H1 (cell line): ENCODE measurements around the gene TTC27. TPM values are rescaled to one million over a fixed set of nuclear protein-coding genes. Genes with fewer than 3 reads are reported as not detected.

ENCODE experiments used
- CTCF ChIA-PET: fragments of 300-600 bp; sonication (Branson Sonifier 250); formaldehyde crosslinking; loops from one replicate; lab custom pipeline; 2021; ENCODE audit not compliant: partially characterized antibody; lab: Charles Lee
- POLR2A ChIA-PET: fragments of 300-600 bp; sonication (Branson Sonifier 250); formaldehyde crosslinking; loops from one replicate; lab custom pipeline; 2021; ENCODE audit warnings: inconsistent platforms; ENCODE audit not compliant: partially characterized antibody; lab: Charles Lee
- DNase-seq, 2 experiments: peaks; one replicate each; pipeline versions ENCODE4 v3.0.0 to v3.0.0-alpha.2; 2010 to 2022; ENCODE audit warnings: low spot score in 2 of 2, low read depth in 1 of 2, mixed read lengths in 1 of 2
- FAIRE-seq: peaks from 2 replicates; lab custom pipeline; 2011; peaks lifted over from hg19 to GRCh38; lab: Jason Lieb, UNC
- H2AFZ ChIP-seq: 2 replicates; pipeline ENCODE4 v1.8.1; 2012; ENCODE audit warnings: low read length, inconsistent platforms
- H2AK5ac ChIP-seq: 2 replicates; pipeline ENCODE4 v1.6.1; 2013; ENCODE audit warnings: low read depth, low read length
- H2BK120ac ChIP-seq: replicated peaks from 2 replicates; pipeline ENCODE3; 2013; ENCODE audit warnings: low read depth, low read length, inconsistent platforms
- H2BK12ac ChIP-seq: 2 replicates; pipeline ENCODE4 v1.6.1; 2013; ENCODE audit warnings: low read depth, low read length
- H2BK15ac ChIP-seq: 2 replicates; pipeline ENCODE4 v1.6.1; 2013; ENCODE audit warnings: low read length
- H2BK20ac ChIP-seq: 2 replicates; pipeline ENCODE4 v1.6.1; 2013; ENCODE audit warnings: low read length
- H2BK5ac ChIP-seq: 2 replicates; pipeline ENCODE4 v1.6.1; 2013; ENCODE audit warnings: low read depth, low read length
- H3K14ac ChIP-seq: 2 replicates; pipeline ENCODE4 v1.6.1; 2013; ENCODE audit warnings: inconsistent platforms; ENCODE audit not compliant: insufficient read length
- H3K18ac ChIP-seq: 2 replicates; pipeline ENCODE4 v1.6.1; 2013; ENCODE audit warnings: low read length; ENCODE audit errors: extremely low read depth
- H3K23ac ChIP-seq: 2 replicates; pipeline ENCODE4 v1.6.1; 2013; ENCODE audit warnings: inconsistent platforms; ENCODE audit not compliant: insufficient read length
- H3K23me2 ChIP-seq: 2 replicates; pipeline ENCODE4 v1.6.1; 2013; ENCODE audit warnings: low read depth, low read length
- H3K27ac ChIP-seq: 2 replicates; pipeline ENCODE4 v1.6.1; 2011; ENCODE audit warnings: low read depth, low read length, inconsistent platforms
- H3K27me3 ChIP-seq, 4 experiments: replicated peaks in 1 of 4; 1 replicate in 1 of 4; 2 replicates in 3 of 4; pipeline versions ENCODE4 v1.6.1 to v1.8.1; 2011 to 2013; ENCODE audit warnings: low read length in 3 of 4, mild to moderate bottlenecking in 3 of 4, inconsistent platforms in 2 of 4, mixed read lengths in 2 of 4, moderate library complexity in 1 of 4; ENCODE audit not compliant: control insufficient read depth in 3 of 4, insufficient read depth in 3 of 4; ENCODE audit errors: extremely low read depth in 1 of 4
- H3K36me3 ChIP-seq, 4 experiments: 2 replicates each; pipeline versions ENCODE4 v1.6.1 to v1.8.1; 2011 to 2013; ENCODE audit warnings: mild to moderate bottlenecking in 4 of 4, low read length in 3 of 4, moderate library complexity in 2 of 4, control low read depth in 1 of 4, inconsistent platforms in 1 of 4; ENCODE audit not compliant: insufficient read depth in 4 of 4, control insufficient read depth in 2 of 4
- H3K4ac ChIP-seq: replicated peaks from 2 replicates; pipeline ENCODE3; 2013; ENCODE audit warnings: low read length, low read depth, mixed read lengths, inconsistent platforms; ENCODE audit not compliant: insufficient read length
- H3K4me1 ChIP-seq, 4 experiments: replicated peaks in 1 of 4; 1 replicate in 1 of 4; 2 replicates in 3 of 4; pipeline versions ENCODE4 v1.6.1 to v1.8.1; 2011 to 2013; ENCODE audit warnings: low read length in 3 of 4, inconsistent platforms in 2 of 4, mixed read lengths in 1 of 4; ENCODE audit not compliant: insufficient read depth in 4 of 4, control insufficient read depth in 3 of 4
- H3K4me2 ChIP-seq, 2 experiments: 2 replicates each; pipeline versions ENCODE4 v1.6.1 to v1.8.1; 2011 to 2013; ENCODE audit warnings: low read depth in 2 of 2, low read length in 2 of 2, control low read depth in 1 of 2, inconsistent platforms in 1 of 2, mild to moderate bottlenecking in 1 of 2; ENCODE audit not compliant: insufficient read depth in 1 of 2
- H3K4me3 ChIP-seq, 4 experiments: fragments of 200-600, 300-600 bp in 1 of 4; sonication (generic), shearing (Covaris generic), sonication (Bioruptor Twin) in 1 of 4; 2 replicates each; pipeline versions ENCODE4 v1.5.1 to v1.8.1; 2011 to 2016; ENCODE audit warnings: low read length in 4 of 4, low read depth in 3 of 4, control low read depth in 2 of 4, inconsistent platforms in 2 of 4, mild to moderate bottlenecking in 2 of 4, mixed read lengths in 1 of 4, moderate library complexity in 1 of 4; ENCODE audit not compliant: insufficient read depth in 2 of 4; ENCODE audit errors: extremely low read depth in 1 of 4
- H3K56ac ChIP-seq: replicated peaks from 2 replicates; pipeline ENCODE3; 2013; ENCODE audit warnings: low read depth, mild to moderate bottlenecking, mixed read lengths, low read length, inconsistent platforms; ENCODE audit not compliant: insufficient read length
- H3K79me1 ChIP-seq: 2 replicates; pipeline ENCODE4 v1.6.1; 2013; ENCODE audit warnings: low read depth, low read length, control low read depth
- H3K79me2 ChIP-seq, 2 experiments: 2 replicates each; pipeline versions ENCODE4 v1.6.1 to v1.8.1; 2012 to 2013; ENCODE audit warnings: low read length in 2 of 2, mild to moderate bottlenecking in 2 of 2, inconsistent platforms in 1 of 2; ENCODE audit not compliant: insufficient read depth in 2 of 2, control insufficient read depth in 1 of 2
- H3K9ac ChIP-seq, 4 experiments: replicated peaks in 1 of 4; 1 replicate in 1 of 4; 2 replicates in 3 of 4; pipeline versions ENCODE4 v1.6.1 to v1.8.1; 2011 to 2013; ENCODE audit warnings: low read depth in 3 of 4, low read length in 3 of 4, control low read depth in 2 of 4, mild to moderate bottlenecking in 2 of 4, moderate library complexity in 2 of 4, inconsistent platforms in 1 of 4; ENCODE audit errors: extremely low read depth in 1 of 4
- H3K9me3 ChIP-seq, 2 experiments: 2 replicates each; pipeline versions ENCODE4 v1.6.1 to v1.8.1; 2012 to 2013; ENCODE audit warnings: mild to moderate bottlenecking in 2 of 2, moderate library complexity in 2 of 2, control low read depth in 1 of 2, inconsistent platforms in 1 of 2, low read depth in 1 of 2, low read length in 1 of 2, mixed read lengths in 1 of 2; ENCODE audit not compliant: insufficient read depth in 2 of 2
- H4K20me1 ChIP-seq, 2 experiments: replicated peaks in 1 of 2; 2 replicates each; pipeline versions ENCODE3 to v1.8.1; 2011 to 2013; ENCODE audit warnings: inconsistent platforms in 2 of 2, low read length in 2 of 2, mild to moderate bottlenecking in 1 of 2; ENCODE audit not compliant: insufficient read depth in 2 of 2, control insufficient read depth in 1 of 2
- H4K5ac ChIP-seq: 2 replicates; pipeline ENCODE4 v1.6.1; 2013; ENCODE audit warnings: low read length, low read depth, mixed read lengths, inconsistent platforms; ENCODE audit not compliant: insufficient read length
- H4K8ac ChIP-seq: 2 replicates; pipeline ENCODE4 v1.8.0; 2013; ENCODE audit warnings: mild to moderate bottlenecking, moderate library complexity, low read length, inconsistent platforms; ENCODE audit not compliant: insufficient read depth; ENCODE audit errors: extremely low read depth
- H4K91ac ChIP-seq: replicated peaks from 2 replicates; pipeline ENCODE3; 2013; ENCODE audit warnings: low read length, mixed read lengths, inconsistent platforms; ENCODE audit not compliant: insufficient read length
- CTCF ChIP-seq, 3 experiments: IDR thresholded peaks; 1 replicate in 2 of 3; 2 replicates in 1 of 3; pipeline versions ENCODE4 v1.5.1 to v1.6.1; 2011; ENCODE audit warnings: low read length in 3 of 3, mild to moderate bottlenecking in 3 of 3, inconsistent platforms in 2 of 3, low read depth in 1 of 3, moderate library complexity in 1 of 3; ENCODE audit not compliant: insufficient read depth in 1 of 3; ENCODE audit errors: control extremely low read depth in 1 of 3
- RAD21 ChIP-seq, 2 experiments: IDR thresholded peaks in 1 of 2; conservative IDR thresholded peaks in 1 of 2; 2 replicates each; pipeline ENCODE4 v1.6.1; 2011; ENCODE audit warnings: low read depth in 2 of 2, low read length in 2 of 2, improper control_type of control experiment in 1 of 2, inconsistent platforms in 1 of 2, mild to moderate bottlenecking in 1 of 2, moderate library complexity in 1 of 2
- TAF1 ChIP-seq: IDR thresholded peaks from 2 replicates; pipeline ENCODE4 v1.6.1; 2011; ENCODE audit warnings: mild to moderate bottlenecking, low read depth, low read length
- USF2 ChIP-seq: IDR thresholded peaks from 2 replicates; pipeline ENCODE4 v1.6.1; 2011; ENCODE audit warnings: low read length, improper control_type of control experiment
- polyA plus RNA-seq, 7 experiments: library from polyadenylated mRNA; depleted of rRNA in 3 of 7; stranded (reverse) in 5 of 7; unstranded in 2 of 7; fragments of >200 nt in 5 of 7; fragments of 200-250 nt in 2 of 7; gene quantifications; 1 replicate in 5 of 7; 2 replicates in 1 of 7; 4 replicates in 1 of 7; pipeline versions ENCODE4 v1.2.1 to v1.2.3, GENCODE V29; 2011 to 2013; ENCODE audit warnings: missing spikeins in 2 of 7, mixed read lengths in 2 of 7
- total RNA-seq: library from RNA; stranded (reverse); fragmentation: NEBNext Ultra II Directional; extraction: Animal tissue kit (Norgen Biotek cat#: 25700); gene quantifications from 2 replicates; pipeline ENCODE4 v1.2.1, GENCODE V29; 2021
- TF ChIP-seq, protein P1 (sequence below): IDR thresholded peaks from 2 replicates; pipeline ENCODE4 v1.6.1; 2012; ENCODE audit warnings: inconsistent platforms

Gene TTC27
- total and polyA plus RNA-seq, 2 of the 8 experiments (the other 6 are each of a cell fraction or from before 2014, with no cell fraction given) = 13.8 to 29.1 TPM

- no peak overlapping the region for H4K91ac ChIP-seq
- no peak overlapping the region for H2BK120ac ChIP-seq
- no peak overlapping the region for H3K4me2 ChIP-seq
- H3K9ac ChIP-seq = no peak overlapping the region
- H3K23me2 ChIP-seq = no peaks in the 10 kb centered on the region
- H4K5ac ChIP-seq = no peak overlapping the region
- H4K8ac ChIP-seq = no peak overlapping the region
- H3K4me3 ChIP-seq = no peak overlapping the region
- ChIA-PET POLR2A (no interaction called here), CTCF (interaction anchor here (1.0 to 1.3 kb wide), 4 partner anchors 16 to 159 kb away, joined by 3 to 4 read pairs (median 3); no protein-coding TSS in a partner anchor)
- no peak overlapping the region for H3K27ac ChIP-seq
- TF ChIP-seq, protein P1, sequence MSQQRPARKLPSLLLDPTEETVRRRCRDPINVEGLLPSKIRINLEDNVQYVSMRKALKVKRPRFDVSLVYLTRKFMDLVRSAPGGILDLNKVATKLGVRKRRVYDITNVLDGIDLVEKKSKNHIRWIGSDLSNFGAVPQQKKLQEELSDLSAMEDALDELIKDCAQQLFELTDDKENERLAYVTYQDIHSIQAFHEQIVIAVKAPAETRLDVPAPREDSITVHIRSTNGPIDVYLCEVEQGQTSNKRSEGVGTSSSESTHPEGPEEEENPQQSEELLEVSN = no peak
- TF ChIP-seq TAF1 (no peak), CTCF (IDR thresholded peaks at IDR 0.05; ENCODE audit: control extremely low read depth in 1 of 3, insufficient read depth in 1 of 3, low read depth in 1 of 3, low read length in 3 of 3) (peak in 1 of 3 experiments; percentile 22; a peak in 1 of 4 replicates), USF2 (no peak), RAD21 (IDR thresholded peaks at IDR 0.05 in 1 of 2, conservative IDR thresholded peaks at IDR 0.05 in 1 of 2; ENCODE audit: low read depth in 2 of 2, low read length in 2 of 2) (peak in 1 of 2 experiments; percentile 6; a peak in 1 of 4 replicates)
- no peak overlapping the region for H2BK12ac ChIP-seq
- no peak overlapping the region for H3K4ac ChIP-seq
- H3K79me2 ChIP-seq = no peaks in the 10 kb centered on the region
- H3K23ac ChIP-seq = no peak overlapping the region
- no peaks in the 10 kb centered on the region for H4K20me1 ChIP-seq
- no peaks in the 10 kb centered on the region; a peak in 1 of 8 replicates for H3K36me3 ChIP-seq
- H3K79me1 ChIP-seq = no peaks in the 10 kb centered on the region
- no peaks in the 10 kb centered on the region for H3K4me1 ChIP-seq
- no peak overlapping the region for H3K18ac ChIP-seq
- H2BK15ac ChIP-seq = no peak overlapping the region
- no peaks in the 10 kb centered on the region for H3K27me3 ChIP-seq
- H2AFZ ChIP-seq = no peak overlapping the region
- H2BK5ac ChIP-seq = no peak overlapping the region
- no peak overlapping the region for H2BK20ac ChIP-seq
- H3K9me3 ChIP-seq = no peaks in the 10 kb centered on the region
- H3K14ac ChIP-seq = no peak overlapping the region
- no peak overlapping the region for H3K56ac ChIP-seq
- FAIRE-seq = no peak
- no peak for DNase-seq
- no peak overlapping the region for H2AK5ac ChIP-seq
These were observed 90.9 kb downstream of the TTC27 start for GRCh38 chr2:32718752-32719151.
